ENCODE measurements around the gene LRRC55.

The LRRC55 gene

GRCh38 chr11:57155838-57156607 is 25.7 kb upstream of the LRRC55 start:
- CTCF ChIA-PET, result no interaction called here
- H3K4me1 ChIP-seq (ENCODE audit: control insufficient read depth, insufficient read depth, low read length), result no peaks in the 10 kb centered on the region
- H3K9me3 ChIP-seq (ENCODE audit: control insufficient read depth, insufficient read depth, low read depth, low read length), result no peaks in the 10 kb centered on the region
- no peaks in the 10 kb centered on the region for H3K36me3 ChIP-seq (ENCODE audit: control insufficient read depth in 2 of 2, insufficient read depth in 1 of 2, low read length in 2 of 2)
- H3K4me3 ChIP-seq (ENCODE audit: low read depth, low read length), result no peak overlapping the region
- TF ChIP-seq ZNF221 (tag by site-specific recombination; IDR thresholded peaks at IDR 0.05; ENCODE audit: borderline replicate concordance) (no peak), SETDB1 (IDR thresholded peaks at IDR 0.05; ENCODE audit: insufficient read length, low read length) (no peak), PRDM4 (tag by site-specific recombination; IDR thresholded peaks at IDR 0.05) (no peak), KLF9 (tag by site-specific recombination; IDR thresholded peaks at IDR 0.05; ENCODE audit: low read depth) (no peak), ZNF555 (tag by site-specific recombination; conservative IDR thresholded peaks at IDR 0.05) (no peak)
- POLR2A ChIA-PET, result no interaction called here
- H3K27ac ChIP-seq (ENCODE audit: extremely low read depth, low read depth, low read length), result no peak overlapping the region

- no peak overlapping the region for H3K27ac ChIP-seq (ENCODE audit: extremely low read depth, low read depth, low read length)
- POLR2A ChIA-PET, result no interaction called here
- H3K36me3 ChIP-seq (ENCODE audit: control insufficient read depth in 2 of 2, insufficient read depth in 1 of 2, low read length in 2 of 2), result no peaks in the 10 kb centered on the region
- no peaks in the 10 kb centered on the region for H3K9me3 ChIP-seq (ENCODE audit: control insufficient read depth, insufficient read depth, low read depth, low read length)
- no peak for TF ChIP-seq ZNF10 (tag by site-specific recombination; IDR thresholded peaks at IDR 0.05)
- TF ChIP-seq ZNF280D (tag by site-specific recombination; IDR thresholded peaks at IDR 0.05), result no peak
- TF ChIP-seq ZNF274 (IDR thresholded peaks at IDR 0.05; ENCODE audit: low read length), result no peak
- no peak for TF ChIP-seq ZNF274 (tag by site-specific recombination; IDR thresholded peaks at IDR 0.05; ENCODE audit: borderline replicate concordance)
- no peak for TF ChIP-seq ZNF223 (tag by site-specific recombination; IDR thresholded peaks at IDR 0.05)
- no peak for TF ChIP-seq ZNF221 (tag by site-specific recombination; IDR thresholded peaks at IDR 0.05; ENCODE audit: borderline replicate concordance)
- TF ChIP-seq ZFP41 (tag by site-specific recombination; IDR thresholded peaks at IDR 0.05; ENCODE audit: borderline replicate concordance), result no peak
- no peak for TF ChIP-seq PRDM4 (tag by site-specific recombination; IDR thresholded peaks at IDR 0.05)
- no peak for TF ChIP-seq ZNF155 (tag by site-specific recombination; IDR thresholded peaks at IDR 0.05)
- TF ChIP-seq ZNF16 (tag by site-specific recombination; IDR thresholded peaks at IDR 0.05; ENCODE audit: low read depth), result no peak
- no peak for TF ChIP-seq SALL2 (tag by site-specific recombination; IDR thresholded peaks at IDR 0.05; ENCODE audit: borderline replicate concordance)
- H3K4me1 ChIP-seq (ENCODE audit: control insufficient read depth, insufficient read depth, low read length), result no peaks in the 10 kb centered on the region
- CTCF ChIA-PET, result no interaction called here
- H3K4me3 ChIP-seq (ENCODE audit: low read depth, low read length), result no peak overlapping the region
Measured at GRCh38 chr11:57156928-57157327, 24.8 kb upstream of the LRRC55 start.
